Mucosa of descending colon (tissue), 3 donors: Measurements from ENCODE around the gene CAPN10. TPM values are rescaled to one million over a fixed set of nuclear protein-coding genes. Genes with fewer than 3 reads are reported as not detected.

Source experiments
- ATAC-seq: fragments of 200-7000 bp; cut with Tn5 transposase; one replicate; pipeline ENCODE4 v1.9.1; 2020; ENCODE audit warnings: mild to moderate bottlenecking, moderate library complexity
- DNase-seq, 3 donors: peaks; one replicate each; pipeline ENCODE4 v3.0.0-alpha.2; 2020
- H3K36me3 ChIP-seq: fragments of 200-600 bp; one replicate; pipeline ENCODE4 v1.8.0; 2021; ENCODE audit warnings: low read depth, mild to moderate bottlenecking
- H3K4me1 ChIP-seq: fragments of 200-600 bp; one replicate; pipeline ENCODE4 v1.8.0; 2021; ENCODE audit warnings: low read depth, mild to moderate bottlenecking
- H3K4me3 ChIP-seq: fragments of 200-600 bp; one replicate; pipeline ENCODE4 v1.8.0; 2021; ENCODE audit warnings: mild to moderate bottlenecking
- H3K9me3 ChIP-seq: fragments of 200-600 bp; one replicate; pipeline ENCODE4 v1.8.0; 2021; ENCODE audit warnings: mild to moderate bottlenecking
- CTCF ChIP-seq: fragments of 200-600 bp; IDR thresholded peaks from one replicate; pipeline ENCODE4 v1.8.0; 2022; ENCODE audit warnings: antibody characterized with exemption, mild to moderate bottlenecking
- intact Hi-C, 2 donors: fragments of 100-400 bp; cut with DNase I in 1 of 2; cut with micrococcal nuclease in 1 of 2; formaldehyde crosslinking; loops; one replicate each; pipeline versions ENCODE4 v1.11.0 to v1.11.1; 2022; cut with DNase I, micrococcal nuclease
- total RNA-seq, 3 donors: library from RNA; stranded (reverse); fragmentation: NEBNext Ultra II Directional in 2 of 3; extraction: Animal tissue kit (Norgen Biotek cat#: 25700) in 2 of 3; gene quantifications; one replicate each; pipeline versions ENCODE4 v1.2.1 to v1.2.4, GENCODE V29; 2021 to 2023
- donor health status: DM: no; HTN: no; CAD: no; lungs with moderate emphysema.
- donor health status: DM: no; HTN: no; CAD: no.
- donor health status: DM: no; HTN: yes; CAD: no.

CAPN10 gene
- total RNA-seq, 3 donors from 2014 or later: 34.0 to 55.5 (median 40.4) TPM

GRCh38 chr2:240588006-240588655 lies 1.6 kb downstream of the CAPN10 start:
- no peak for TF ChIP-seq CTCF
- DNase-seq: peak in 2 of 3 donors; percentile 10 to 20
- Histone ChIP-seq H3K4me1 (peaks cover 26% of the 10 kb centered on the region), H3K4me3 (no peak overlapping the region), H3K36me3 (no peaks in the 10 kb centered on the region), H3K9me3 (no peaks in the 10 kb centered on the region)
- ATAC-seq: no peak
- intact Hi-C loops: no loop called here

- peak in 2 of 3 donors; percentile 5 to 14 for DNase-seq
- no peaks in the 10 kb centered on the region for H3K36me3 ChIP-seq
- ATAC-seq: no peak
- TF ChIP-seq CTCF: no peak
- peaks cover 26% of the 10 kb centered on the region for H3K4me1 ChIP-seq
- no peak overlapping the region for H3K4me3 ChIP-seq
- H3K9me3 ChIP-seq: no peaks in the 10 kb centered on the region
- intact Hi-C loops: no loop called here
Measured at GRCh38 chr2:240588669-240589068, 2.1 kb downstream of the CAPN10 start.

GRCh38 chr2:240589375-240589774 lies 2.8 kb downstream of the CAPN10 start:
- peak in 2 of 3 donors; percentile 17 to 31 for DNase-seq
- TF ChIP-seq CTCF: no peak
- no peak for ATAC-seq
- Histone ChIP-seq H3K4me1 (peaks cover 25% of the 10 kb centered on the region), H3K9me3 (no peaks in the 10 kb centered on the region), H3K36me3 (no peaks in the 10 kb centered on the region), H3K4me3 (no peak overlapping the region)
- intact Hi-C loops: no loop called here

- intact Hi-C loops: no loop called here
- no peaks in the 10 kb centered on the region for H3K36me3 ChIP-seq
- no peak for TF ChIP-seq CTCF
- DNase-seq (peak in 2 of 3 donors; percentile 20 to 30), ATAC-seq (no peak)
- H3K4me1 ChIP-seq: peaks cover 19% of the 10 kb centered on the region
- no peak overlapping the region for H3K4me3 ChIP-seq
- no peaks in the 10 kb centered on the region for H3K9me3 ChIP-seq
Measured at GRCh38 chr2:240589850-240590525, 3.5 kb downstream of the CAPN10 start.

- TF ChIP-seq CTCF: no peak
- Histone ChIP-seq H3K4me3 (no peak overlapping the region), H3K36me3 (no peaks in the 10 kb centered on the region), H3K9me3 (no peaks in the 10 kb centered on the region), H3K4me1 (peaks cover 14% of the 10 kb centered on the region)
- ATAC-seq: no peak
- DNase-seq: peak in 1 of 3 donors; percentile 45
- intact Hi-C loops: no loop called here
Measured at GRCh38 chr2:240590681-240591111, 4.2 kb downstream of the CAPN10 start.
